Motor neuron (in vitro differentiated cells): ENCODE measurements around the gene GOLGB1. TPM values are rescaled to one million over a fixed set of nuclear protein-coding genes. Genes with fewer than 3 reads are reported as not detected.
"Not testable (repeated sequence)": the region's sequence is repeated elsewhere in the genome, so short reads cannot be mapped to it uniquely, and the experiment has no call there.

ENCODE experiments used
- ATAC-seq, 8 experiments: fragments of 200-7000 bp; cut with Tn5 transposase; replicated peaks in 6 of 8; 2 replicates each; pipeline ENCODE4 v1.8.0; 2021; ENCODE audit warnings: mild to moderate bottlenecking in 8 of 8, moderate library complexity in 8 of 8
- H3K27ac ChIP-seq, 2 donors: fragments of 250-450 bp; sonication (Bioruptor Pico); 2 replicates each; pipeline ENCODE4 v1.9.0; 2021; ENCODE audit warnings: antibody characterized with exemption in 2 of 2, mild to moderate bottlenecking in 2 of 2, moderate library complexity in 1 of 2
- H3K4me1 ChIP-seq, 2 donors: fragments of 250-450 bp; sonication (Bioruptor Pico); replicated peaks in 1 of 2; 2 replicates each; pipeline ENCODE4 v1.6.1; 2021; ENCODE audit warnings: antibody characterized with exemption in 2 of 2, mild to moderate bottlenecking in 2 of 2, moderate library complexity in 1 of 2
- H3K4me3 ChIP-seq, 5 donors: fragments of 250-450 bp; sonication (Bioruptor Pico); 2 replicates each; pipeline ENCODE4 v1.9.0; 2021; ENCODE audit warnings: antibody characterized with exemption in 5 of 5, mild to moderate bottlenecking in 5 of 5, moderate library complexity in 4 of 5
- WGBS, 10 experiments: fragments of 450-650 bp; shearing (Covaris generic); methylation state at CpG; one replicate each; pipeline ENCODE4 v1.0.0; 2022; 5-methylcytosine and 5-hydroxymethylcytosine counted together
- in situ Hi-C, 9 experiments: fragments of 400-800 bp; cut with MboI; loops; one replicate each; pipeline ENCODE4 v1.15.0; 2021; ENCODE audit warnings: low sequenced_read_pairs in 9 of 9, low pct_unique_long_range_greater_than_20kb in 2 of 9; ENCODE audit not compliant: unreplicated experiment in 9 of 9
- total RNA-seq, 8 experiments: library from RNA; unstranded; fragments of 300-600 nt; gene quantifications; 2 replicates each; pipeline versions ENCODE4 v1.2.3 to v1.2.4, GENCODE V29; 2022

GOLGB1 gene
- total RNA-seq, 8 experiments from 2014 or later: 36.4 to 72.5 (median 55.4) TPM

DNA sequence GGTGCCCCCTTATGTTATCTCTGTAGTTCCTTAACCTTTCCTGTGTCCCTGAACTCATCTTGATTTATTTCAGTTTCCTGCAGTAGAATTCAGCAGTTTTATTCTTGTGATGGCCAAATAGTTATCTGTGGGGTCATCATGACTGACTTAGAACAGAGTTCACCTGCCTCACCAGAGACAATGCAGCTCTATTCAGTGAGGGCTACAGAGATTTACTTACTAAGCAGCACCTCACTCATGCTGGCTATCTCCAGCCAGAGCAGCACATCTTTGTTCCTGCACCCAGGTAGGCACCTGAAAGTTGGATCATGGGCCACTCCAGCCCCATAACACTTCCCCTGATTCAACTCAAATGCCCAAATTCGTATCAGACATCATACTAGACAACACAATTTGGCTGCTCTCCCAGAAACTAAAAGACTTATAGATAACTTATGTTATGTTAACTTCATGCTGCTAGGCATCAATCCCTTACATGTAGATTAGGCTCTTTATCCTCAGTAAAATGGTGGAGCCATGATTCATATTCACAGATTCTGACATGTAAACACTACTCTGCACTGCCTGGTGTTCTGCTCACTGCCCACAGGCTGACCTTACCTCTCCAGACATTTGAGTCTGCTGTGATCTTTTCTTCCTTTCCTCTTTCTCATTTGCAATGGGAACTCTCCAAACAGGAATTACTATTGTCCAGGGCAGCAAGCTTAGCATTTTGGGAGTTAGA lies 9.3 kb upstream of the GOLGB1 start:
- in situ Hi-C loops: no loop called here
- no peak overlapping the region for H3K4me3 ChIP-seq
- no peaks in the 10 kb centered on the region for H3K4me1 ChIP-seq
- H3K27ac ChIP-seq: no peak overlapping the region
- peak in 2 of 8 experiments; percentile 29 to 40 for ATAC-seq
- 0 to 40% (median 15%) methylated on average over 1 of the region's 1 CpG; no CpG with 5 or more reads in 6 of the 10 experiments for WGBS, 10 experiments

DNA sequence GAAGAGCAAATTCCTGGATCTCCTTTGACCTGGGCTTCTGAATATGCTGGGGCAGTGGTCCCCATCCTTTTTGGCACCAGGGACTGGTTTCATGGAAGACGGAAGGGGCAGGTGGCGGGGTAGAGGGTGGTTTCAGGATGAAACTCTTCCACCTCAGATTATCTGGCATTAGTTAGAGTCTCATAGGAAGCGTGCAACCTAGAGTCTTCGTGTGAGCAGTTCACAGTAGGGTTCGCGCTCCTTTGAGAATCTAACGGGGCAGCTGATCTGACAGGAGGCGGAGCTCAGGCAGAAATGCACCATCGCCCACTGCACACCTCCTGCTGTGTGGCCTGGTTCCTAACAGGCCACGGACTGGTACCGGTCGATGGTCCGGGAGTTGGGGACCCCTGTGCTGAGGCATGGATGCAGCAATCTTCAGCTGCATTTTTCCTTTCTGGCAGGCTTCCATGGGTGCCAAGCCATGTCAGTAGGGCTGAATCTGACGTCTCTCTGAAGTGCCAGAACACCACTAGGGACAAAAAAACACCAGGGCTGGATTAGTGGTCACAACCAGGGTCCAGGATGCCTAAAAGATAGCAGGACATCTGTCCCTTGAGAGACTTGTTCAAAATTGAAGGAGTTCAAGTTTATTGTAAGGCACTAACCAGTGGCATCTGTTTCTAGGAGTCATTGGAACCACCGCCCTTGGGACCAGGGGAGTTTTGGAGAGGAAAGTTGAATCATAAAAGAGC lies 8.4 kb upstream of the GOLGB1 start:
- no peak for ATAC-seq
- in situ Hi-C loops: no loop called here
- Histone ChIP-seq H3K4me1 (no peaks in the 10 kb centered on the region), H3K27ac (no peak overlapping the region), H3K4me3 (no peak overlapping the region)
- WGBS, 10 experiments: 62 to 96% (median 84%) methylated on average over 2 to 12 of the region's 15 CpGs; no CpG with 5 or more reads in 3 of the 10 experiments

DNA sequence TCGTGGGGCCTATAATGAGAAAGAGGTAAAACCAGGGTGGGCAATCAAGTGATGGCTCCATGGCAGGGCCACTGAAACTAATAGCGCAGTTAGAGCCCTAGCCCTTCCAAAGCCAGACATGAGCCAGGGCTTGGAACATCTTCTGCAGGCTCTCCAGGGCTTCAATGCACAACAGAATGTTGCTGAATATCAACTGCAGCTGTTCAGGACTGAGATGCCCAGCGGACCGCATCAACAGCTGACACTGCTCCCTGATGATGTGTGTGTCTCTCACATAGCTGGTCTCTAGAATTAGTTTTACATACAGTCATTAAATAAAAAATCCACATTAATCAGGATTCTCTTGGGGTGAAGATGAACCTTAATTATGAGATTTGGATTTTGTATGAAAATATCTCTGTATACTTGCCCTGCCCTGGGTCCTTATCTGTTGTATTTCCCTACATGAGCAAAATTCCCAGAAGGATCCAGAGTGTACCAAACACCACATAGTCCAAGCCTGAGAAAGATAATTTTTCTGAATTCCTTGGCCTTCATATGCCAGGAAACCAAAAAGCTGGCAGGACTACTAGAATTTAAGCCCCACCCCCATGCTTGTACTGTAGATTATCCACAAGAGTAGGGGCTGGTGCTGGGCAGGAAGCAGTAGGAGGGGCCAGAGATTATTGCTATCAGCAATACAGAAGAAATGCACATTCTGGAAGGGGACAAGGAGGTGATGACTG lies 7.7 kb upstream of the GOLGB1 start:
- Histone ChIP-seq H3K4me3 (no peak overlapping the region), H3K4me1 (no peaks in the 10 kb centered on the region), H3K27ac (no peak overlapping the region)
- 0 to 100% (median 74%) methylated on average over 1 to 4 of the region's 4 CpGs; no CpG with 5 or more reads in 2 of the 10 experiments for WGBS, 10 experiments
- in situ Hi-C loops: no loop called here
- ATAC-seq: peak in 1 of 8 experiments; percentile 50

DNA sequence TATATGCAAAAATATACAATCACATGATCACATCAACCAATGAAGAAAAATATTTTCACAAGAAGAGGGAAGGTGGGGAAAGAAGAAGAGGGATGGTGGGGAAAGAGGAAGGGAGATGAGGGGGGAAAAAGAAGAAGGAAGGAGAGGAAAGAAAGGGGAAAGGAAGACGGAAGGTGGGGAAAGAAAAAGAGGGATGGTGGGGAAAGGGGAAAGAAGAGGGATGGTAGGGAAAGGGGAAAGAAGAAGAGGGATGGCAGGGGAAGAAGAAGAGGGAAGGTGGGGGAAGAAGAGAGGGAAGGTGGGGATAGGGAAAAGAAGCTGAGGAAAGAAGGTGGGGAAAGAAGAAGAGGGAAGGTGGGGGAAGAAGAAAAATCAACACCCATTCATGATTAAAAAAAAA lies 3.2 kb upstream of the GOLGB1 start:
- H3K4me3 ChIP-seq: no peak overlapping the region
- peaks cover 2 to 7% of the 10 kb centered on the region in 2 donors for H3K4me1 ChIP-seq
- 0 to 80% methylated on average over 1 of the region's 1 CpG; no CpG with 5 or more reads in 8 of the 10 experiments for WGBS, 10 experiments
- in situ Hi-C loops: no loop called here
- no peak for ATAC-seq
- no peak overlapping the region for H3K27ac ChIP-seq

DNA sequence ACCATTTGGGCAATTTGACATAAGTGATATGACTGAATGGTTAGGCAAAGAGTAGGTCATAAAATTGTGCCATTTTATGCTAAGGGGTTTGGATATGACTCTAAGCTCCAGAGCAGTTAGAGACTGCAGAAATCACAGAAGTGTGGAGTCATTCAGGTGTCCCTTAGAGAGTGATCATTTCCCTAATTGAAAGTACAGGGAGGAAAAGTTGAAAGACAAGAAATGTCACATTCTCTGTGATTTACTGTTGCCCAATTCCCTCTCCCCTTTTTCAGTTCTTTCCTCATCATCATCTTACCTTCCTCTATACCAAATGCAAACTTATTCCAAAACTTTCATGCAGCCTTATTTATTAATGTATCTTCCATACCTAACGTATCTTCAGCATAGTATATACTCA lies 2.7 kb upstream of the GOLGB1 start:
- Histone ChIP-seq H3K27ac (no peak overlapping the region), H3K4me3 (no peak overlapping the region), H3K4me1 (peaks cover 4 to 10% of the 10 kb centered on the region in 2 donors)
- in situ Hi-C loops: no loop called here
- 25 to 100% (median 80%) methylated on average over 1 of the region's 1 CpG; no CpG with 5 or more reads in 1 of the 10 experiments for WGBS, 10 experiments
- ATAC-seq: no peak

DNA sequence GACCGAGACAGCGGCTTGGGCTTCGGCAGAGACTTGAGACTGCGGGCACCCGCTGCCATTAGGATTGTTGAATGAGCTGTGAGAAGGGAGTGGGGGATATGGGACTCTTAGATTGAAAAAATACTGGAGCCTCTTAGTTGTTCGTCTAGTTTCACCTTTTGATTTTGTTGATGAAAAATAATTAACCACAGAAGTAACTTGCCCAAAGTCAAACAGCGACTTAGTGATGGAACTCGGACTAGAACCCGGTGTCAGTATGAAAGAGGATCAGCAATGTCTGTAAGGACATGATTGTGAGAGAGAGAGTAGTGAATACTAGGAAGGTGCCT lies 510 bp upstream of the GOLGB1 start:
- H3K4me3 ChIP-seq: peak overlapping the region; percentile 63 to 95 (median 84)
- H3K27ac ChIP-seq: peak overlapping the region; percentile 75 to 85
- in situ Hi-C loops: no loop called here
- 0 to 17% (median 0%) methylated on average over 3 to 9 of the region's 9 CpGs; no CpG with 5 or more reads in 2 of the 10 experiments for WGBS, 10 experiments
- ATAC-seq: no peak
- H3K4me1 ChIP-seq: peaks cover 4 to 14% of the 10 kb centered on the region in 2 donors

DNA sequence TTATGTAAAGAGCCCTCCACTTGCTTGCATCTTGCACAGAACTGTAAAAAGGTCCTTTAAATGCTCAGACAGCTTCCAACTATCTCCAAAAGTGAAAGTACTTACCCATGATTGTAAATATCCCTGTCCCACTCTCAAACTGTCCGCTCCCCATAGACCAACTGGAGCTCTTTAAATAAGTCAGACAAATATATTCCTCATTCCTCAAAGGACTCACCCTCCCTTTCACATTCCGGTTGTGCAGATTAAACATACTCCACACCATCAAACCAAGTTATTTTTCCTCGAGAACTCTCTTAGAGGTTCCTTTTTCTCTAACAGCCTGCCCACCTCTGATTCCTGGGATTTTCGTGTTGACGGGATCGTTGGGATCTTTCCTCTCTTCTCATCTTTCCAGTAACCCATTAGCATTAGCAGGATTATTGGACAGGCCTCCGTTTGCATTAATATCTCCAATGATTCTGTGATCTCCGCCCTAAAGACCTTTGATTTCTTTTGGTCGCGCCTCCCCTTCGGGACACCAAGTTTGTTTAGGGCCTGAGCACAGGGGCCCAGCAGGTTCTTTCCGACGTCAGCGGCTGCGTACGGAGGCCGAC lies 763 bp downstream of the GOLGB1 start:
- H3K4me1 ChIP-seq: peaks cover 4 to 14% of the 10 kb centered on the region in 2 donors
- in situ Hi-C loops: no loop called here
- 0 to 20% (median 3%) methylated on average over 2 to 15 of the region's 17 CpGs for WGBS, 10 experiments
- ATAC-seq: peak in 3 of 8 experiments; percentile 40 to 43 (median 40)
- peak overlapping the region; percentile 84 to 97 for H3K27ac ChIP-seq
- peak overlapping the region; percentile 63 to 95 (median 84) for H3K4me3 ChIP-seq

DNA sequence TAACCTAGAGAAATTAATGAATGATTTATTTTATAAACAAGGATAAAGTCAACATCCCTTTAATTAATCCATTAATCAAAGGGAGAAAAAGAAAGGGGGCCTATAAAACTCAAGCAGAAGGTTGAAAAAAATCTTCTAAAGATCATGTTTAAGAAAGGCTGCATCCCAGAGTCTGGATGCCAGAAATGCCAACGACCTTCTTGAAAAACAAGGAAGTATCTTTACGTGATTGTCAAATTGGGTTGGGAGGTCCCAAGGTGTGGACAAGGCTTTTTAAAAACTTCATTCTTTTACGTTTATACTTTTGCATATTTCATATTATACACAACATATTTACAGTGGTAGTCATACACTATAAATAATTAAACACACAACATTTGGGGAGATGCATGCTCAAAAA lies 1.6 kb downstream of the GOLGB1 start:
- Histone ChIP-seq H3K27ac (no peak overlapping the region), H3K4me1 (peaks cover 4 to 14% of the 10 kb centered on the region in 2 donors), H3K4me3 (peak overlapping the region; percentile 63 to 95 (median 84))
- in situ Hi-C loops: no loop called here
- 0 to 65% (median 30%) methylated on average over 1 to 3 of the region's 3 CpGs; no CpG with 5 or more reads in 1 of the 10 experiments for WGBS, 10 experiments
- no peak for ATAC-seq

DNA sequence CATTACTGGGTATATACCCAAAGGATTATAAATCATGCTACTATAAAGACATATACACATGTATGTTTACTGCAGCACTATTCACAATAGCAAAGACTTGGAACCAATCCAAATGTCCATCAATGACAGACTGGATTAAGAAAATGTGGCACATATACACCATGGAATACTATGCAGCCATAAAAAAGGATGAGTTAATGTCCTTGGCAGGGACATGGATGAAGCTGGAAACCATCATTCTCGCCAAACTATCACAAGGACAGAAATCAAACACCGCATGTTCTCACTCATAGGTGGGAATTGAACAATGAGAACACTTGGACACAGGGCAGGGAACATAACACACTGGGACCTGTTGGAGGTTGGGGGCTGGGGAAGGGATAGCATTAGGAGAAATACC lies 6.4 kb downstream of the GOLGB1 start:
- H3K4me1 ChIP-seq: peaks cover 4 to 10% of the 10 kb centered on the region in 2 donors
- H3K4me3 ChIP-seq, ATAC-seq, in situ Hi-C loops, H3K27ac ChIP-seq: not testable (repeated sequence)
- 88 to 100% (median 100%) methylated on average over 1 to 2 of the region's 2 CpGs; no CpG with 5 or more reads in 3 of the 10 experiments for WGBS, 10 experiments

DNA sequence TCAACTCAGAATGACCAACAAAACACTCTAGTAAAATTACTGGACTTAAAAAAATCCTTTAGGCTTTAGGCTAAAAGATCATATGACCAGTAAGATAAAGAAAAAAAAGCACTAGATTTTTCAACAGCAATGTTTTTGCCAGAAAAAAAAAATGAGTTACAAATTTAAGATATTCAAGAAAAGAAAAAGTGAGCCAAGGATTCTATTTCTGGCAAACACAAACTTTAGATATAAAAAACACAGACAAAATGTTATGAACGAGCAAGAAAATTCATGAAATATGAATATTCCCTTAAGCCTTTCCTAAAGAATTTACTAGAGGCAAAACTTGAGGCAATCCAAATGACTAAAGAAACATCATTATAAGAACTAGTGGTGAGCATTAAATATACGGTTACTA lies 8.6 kb downstream of the GOLGB1 start:
- in situ Hi-C loops: no loop called here
- no peak for ATAC-seq
- Histone ChIP-seq H3K4me1 (no peaks in the 10 kb centered on the region), H3K4me3 (no peak overlapping the region), H3K27ac (no peak overlapping the region)
- 0 to 100% (median 83%) methylated on average over 1 to 2 of the region's 2 CpGs for WGBS, 10 experiments

DNA sequence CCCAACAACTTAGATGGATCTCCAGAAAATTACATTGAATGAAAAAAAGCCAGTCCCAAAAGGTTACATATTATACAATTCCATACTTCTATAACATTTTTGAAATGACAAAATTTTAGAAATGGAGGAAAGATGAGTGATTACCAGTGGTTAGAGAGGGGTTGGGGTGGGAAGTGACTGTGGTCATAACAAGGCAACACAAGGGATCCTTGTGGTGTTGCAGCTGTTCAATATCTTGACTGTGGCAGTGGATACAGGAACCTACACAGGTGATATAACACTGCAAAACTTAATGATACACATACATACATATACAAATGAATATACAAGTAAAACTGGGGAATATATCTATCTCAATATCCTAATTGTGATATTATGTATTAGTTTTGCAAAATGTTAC lies 9.6 kb downstream of the GOLGB1 start:
- in situ Hi-C loops: no loop called here
- H3K4me3 ChIP-seq: no peak overlapping the region
- no peak overlapping the region for H3K27ac ChIP-seq
- no peak for ATAC-seq
- H3K4me1 ChIP-seq: no peaks in the 10 kb centered on the region

DNA sequence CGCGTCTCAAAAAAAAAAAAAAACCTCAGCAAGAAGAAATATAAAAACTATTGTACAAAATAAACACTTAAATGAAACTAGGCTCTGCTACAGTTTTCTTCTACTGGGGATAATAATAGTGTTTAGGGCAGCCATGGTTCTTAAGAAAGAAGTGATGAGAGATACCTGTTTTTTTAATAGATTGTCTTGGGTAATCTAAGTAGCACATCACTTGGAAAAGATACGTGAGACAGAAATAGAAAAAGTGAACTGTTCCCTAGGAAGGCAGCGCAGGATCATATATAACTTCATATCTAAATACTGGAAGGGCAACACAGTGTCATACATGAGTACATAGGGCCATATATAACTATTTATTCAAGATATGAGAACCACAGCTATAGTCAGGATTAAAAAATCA lies 11.9 kb downstream of the GOLGB1 start:
- no peaks in the 10 kb centered on the region for H3K4me1 ChIP-seq
- H3K27ac ChIP-seq: no peak overlapping the region
- no peak overlapping the region for H3K4me3 ChIP-seq
- in situ Hi-C loops: no loop called here
- ATAC-seq: no peak
- 93 to 100% (median 100%) methylated on average over 1 to 4 of the region's 4 CpGs for WGBS, 10 experiments

DNA sequence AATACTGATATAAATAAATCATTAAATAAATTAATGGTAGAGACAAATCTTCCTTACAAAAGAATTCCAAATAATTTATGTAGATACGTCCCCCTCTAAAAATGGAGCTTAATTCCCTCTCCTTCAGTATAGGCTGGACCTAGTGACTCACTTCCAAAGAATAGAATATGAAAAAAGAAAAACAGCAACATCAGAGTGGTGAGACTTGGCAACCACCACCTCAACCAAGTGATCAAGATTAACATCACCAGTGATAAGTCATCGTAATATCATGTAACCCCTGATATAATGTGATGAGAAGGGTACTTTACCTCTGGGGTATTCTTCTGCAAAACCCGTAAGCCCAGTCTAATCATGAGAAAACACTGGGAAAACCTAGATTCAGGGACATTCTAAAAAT lies 13.4 kb downstream of the GOLGB1 start:
- in situ Hi-C loops: no loop called here
- ATAC-seq: peak in 2 of 8 experiments; percentile 15 to 38
- Histone ChIP-seq H3K4me1 (peaks cover 3 to 4% of the 10 kb centered on the region in 2 donors), H3K4me3 (no peak overlapping the region), H3K27ac (no peak overlapping the region)
- 71 to 100% (median 94%) methylated on average over 1 to 3 of the region's 3 CpGs; no CpG with 5 or more reads in 1 of the 10 experiments for WGBS, 10 experiments
